Stimulated activated CD4-positive, alpha-beta T cell treated with anti-CD3 and anti-CD28 coated beads, TNF-alpha, amount 100 ng/mL, for 4 hours (primary cell): Measurements from ENCODE around the gene SHB.
"Not testable (repeated sequence)": the region's sequence is repeated elsewhere in the genome, so short reads cannot be mapped to it uniquely, and the experiment has no call there.

Experiments
- DNase-seq, 3 experiments: peaks; one replicate each; pipeline ENCODE4 v3.0.0-alpha.2; 2020; ENCODE audit warnings: low read depth in 3 of 3

SHB gene

GRCh38 chr9:37969558-37970300, 99.3 kb downstream of the SHB start:
- no peak for DNase-seq

GRCh38 chr9:37969130-37969529, 99.9 kb downstream of the SHB start:
- no peak for DNase-seq

GRCh38 chr9:37968228-37968701, 100.8 kb downstream of the SHB start:
- no peak for DNase-seq

GRCh38 chr9:37967761-37968080, 101.3 kb downstream of the SHB start:
- DNase-seq = no peak

- DNase-seq = no peak
Observed at GRCh38 chr9:37967014-37967760, 101.8 kb downstream of the SHB start.

- DNase-seq = no peak
Observed at GRCh38 chr9:37966412-37967013, 102.5 kb downstream of the SHB start.

GRCh38 chr9:37965676-37966345, 103.2 kb downstream of the SHB start:
- not testable (repeated sequence) for DNase-seq

GRCh38 chr9:37965116-37965515, 103.9 kb downstream of the SHB start:
- no peak for DNase-seq

- DNase-seq = no peak
Observed at GRCh38 chr9:37964740-37965081, 104.3 kb downstream of the SHB start.

GRCh38 chr9:37963936-37964739, 104.9 kb downstream of the SHB start:
- no peak for DNase-seq

- DNase-seq = no peak
Observed at GRCh38 chr9:37961351-37961750, 107.7 kb downstream of the SHB start.

GRCh38 chr9:37960631-37961030, 108.4 kb downstream of the SHB start:
- no peak for DNase-seq

GRCh38 chr9:37959976-37960375, 109.1 kb downstream of the SHB start:
- no peak for DNase-seq

- no peak for DNase-seq
Observed at GRCh38 chr9:37958154-37958553, 110.9 kb downstream of the SHB start.

GRCh38 chr9:37957664-37957953, 111.4 kb downstream of the SHB start:
- no peak for DNase-seq

GRCh38 chr9:37956904-37957663, 111.9 kb downstream of the SHB start:
- DNase-seq = no peak

- no peak for DNase-seq
Observed at GRCh38 chr9:37956423-37956820, 112.6 kb downstream of the SHB start.

GRCh38 chr9:37955781-37956422, 113.1 kb downstream of the SHB start:
- no peak for DNase-seq

- no peak for DNase-seq
Observed at GRCh38 chr9:37954581-37954981, 114.4 kb downstream of the SHB start.

- peak in 1 of 3 experiments; percentile 3 for DNase-seq
Observed at GRCh38 chr9:37953775-37954437, 115.1 kb downstream of the SHB start.
